Esophagus squamous epithelium (tissue), 4 donors: ENCODE results near the gene ADAD1.

Experiments used
- CTCF ChIP-seq, 6 experiments: fragments of 450-650 bp in 4 of 6; fragments of 200-600 bp in 2 of 6; sonication (generic) in 2 of 6; IDR thresholded peaks; one replicate each; pipeline ENCODE4 v1.5.1; 2016 to 2019; ENCODE audit warnings: antibody characterized with exemption in 6 of 6, mild to moderate bottlenecking in 4 of 6, moderate library complexity in 4 of 6
- POLR2A ChIP-seq, 4 donors: fragments of 450-650 bp; IDR thresholded peaks; one replicate each; pipeline ENCODE4 v1.6.1; 2017; ENCODE audit warnings: antibody characterized with exemption in 4 of 4, mild to moderate bottlenecking in 4 of 4, moderate library complexity in 3 of 4

- TF ChIP-seq CTCF (IDR thresholded peaks at IDR 0.05) (no peak), POLR2A (IDR thresholded peaks at IDR 0.05) (no peak)
These were observed 5.4 kb downstream of the ADAD1 start for GRCh38 chr4:122384245-122384644.
